Loucy (cell line): Measurements from ENCODE around the gene NRXN3.
A peak's percentile ranks its signal among the peaks of the same experiment; 100 is the strongest.

ENCODE experiments used
- H2AFZ ChIP-seq: fragments of 200-600 bp; sonication (generic); 2 replicates; pipeline ENCODE4 v1.6.0; 2016; ENCODE audit warnings: antibody characterized with exemption, mild to moderate bottlenecking, low read length, moderate library complexity
- H3F3A ChIP-seq: fragments of 200-600 bp; 2 replicates; pipeline ENCODE4 v1.6.0; 2016; ENCODE audit warnings: antibody characterized with exemption, low read depth, mild to moderate bottlenecking
- H3K27me3 ChIP-seq: fragments of 200-600 bp; sonication (generic); 2 replicates; pipeline ENCODE4 v1.6.1; 2014; ENCODE audit warnings: low read length, mild to moderate bottlenecking; ENCODE audit not compliant: insufficient read depth, poor library complexity, severe bottlenecking
- H3K36me3 ChIP-seq: fragments of 200-600 bp; sonication (generic); 2 replicates; pipeline ENCODE4 v1.6.1; 2016; ENCODE audit warnings: low read length; ENCODE audit not compliant: insufficient read depth
- H3K4me1 ChIP-seq: fragments of 200-600 bp; sonication (generic); 2 replicates; pipeline ENCODE4 v1.5.1; 2014; ENCODE audit warnings: low read length, mild to moderate bottlenecking; ENCODE audit not compliant: insufficient read depth, poor library complexity, severe bottlenecking
- H3K4me2 ChIP-seq: fragments of 200-600 bp; sonication (generic); 2 replicates; pipeline ENCODE4 v1.6.0; 2014; ENCODE audit warnings: antibody characterized with exemption, low read length, low read depth, mild to moderate bottlenecking; ENCODE audit not compliant: poor library complexity, severe bottlenecking
- H3K4me3 ChIP-seq: fragments of 200-600 bp; sonication (generic); 2 replicates; pipeline ENCODE4 v1.5.1; 2014; ENCODE audit warnings: low read length, mild to moderate bottlenecking, mixed read lengths; ENCODE audit not compliant: poor library complexity, severe bottlenecking
- H3K79me2 ChIP-seq: fragments of 200-600 bp; sonication (generic); 2 replicates; pipeline ENCODE4 v1.6.1; 2014; ENCODE audit warnings: low read length; ENCODE audit not compliant: insufficient read depth
- H3K9ac ChIP-seq: fragments of 200-600 bp; sonication (generic); 2 replicates; pipeline ENCODE4 v1.6.0; 2014; ENCODE audit warnings: mild to moderate bottlenecking, low read depth, low read length, moderate library complexity; ENCODE audit not compliant: poor library complexity, severe bottlenecking
- H3K9me2 ChIP-seq: fragments of 200-600 bp; sonication (generic); replicated peaks from 2 replicates; pipeline ENCODE4 v1.6.1; 2016; ENCODE audit warnings: low read depth, low read length, mixed read lengths
- H3K9me3 ChIP-seq: fragments of 200-600 bp; sonication (generic); 2 replicates; pipeline ENCODE4 v1.6.1; 2014; ENCODE audit warnings: mild to moderate bottlenecking, antibody characterized with exemption, low read length, low read depth; ENCODE audit not compliant: insufficient read depth
- H4K20me1 ChIP-seq: fragments of 200-600 bp; sonication (generic); 2 replicates; pipeline ENCODE4 v1.6.0; 2014; ENCODE audit warnings: antibody characterized with exemption, low read length, mild to moderate bottlenecking; ENCODE audit not compliant: insufficient read depth, poor library complexity, severe bottlenecking
- CTCF ChIP-seq: fragments of 200-600 bp; sonication (generic); conservative IDR thresholded peaks from 2 replicates; pipeline ENCODE4 v1.5.1; 2014; ENCODE audit warnings: mild to moderate bottlenecking, antibody characterized with exemption, low read length
- EZH2phosphoT487 ChIP-seq: fragments of 200-600 bp; IDR thresholded peaks from 2 replicates; pipeline ENCODE4 v1.6.1; 2018; ENCODE audit warnings: antibody characterized with exemption, mild to moderate bottlenecking, moderate library complexity, borderline replicate concordance

Gene NRXN3

DNA sequence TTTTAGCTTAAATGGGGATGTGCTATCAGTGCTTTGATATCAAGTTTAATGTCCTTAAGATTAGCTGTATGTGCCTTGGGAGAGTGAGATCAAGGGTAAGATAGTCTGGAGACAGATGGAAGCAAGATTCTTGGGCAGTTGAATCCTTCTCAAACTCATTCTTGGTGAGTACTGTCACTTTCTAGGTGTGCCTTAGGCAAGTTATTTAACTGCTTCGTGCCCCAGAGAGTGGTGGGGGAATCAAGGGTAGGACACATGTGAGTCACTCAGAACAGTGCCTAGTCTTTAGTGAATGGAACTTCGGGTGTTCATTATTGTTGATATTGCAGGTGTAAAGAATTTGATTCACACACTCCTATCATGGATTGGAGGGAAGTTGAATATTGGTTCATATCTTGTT, 1237.4 kb downstream of the NRXN3 start:
- H3K27me3 ChIP-seq, result no peaks in the 10 kb centered on the region
- TF ChIP-seq CTCF (no peak), EZH2phosphoT487 (no peak)
- H2AFZ ChIP-seq, result no peak overlapping the region
- no peaks in the 10 kb centered on the region for H3K36me3 ChIP-seq
- no peaks in the 10 kb centered on the region for H3K79me2 ChIP-seq
- no peaks in the 10 kb centered on the region for H3K9me3 ChIP-seq
- no peaks in the 10 kb centered on the region for H3K9me2 ChIP-seq
- no peaks in the 10 kb centered on the region for H3K4me1 ChIP-seq
- H3F3A ChIP-seq, result no peaks in the 10 kb centered on the region
- H3K4me2 ChIP-seq, result no peak overlapping the region
- H3K4me3 ChIP-seq, result no peak overlapping the region
- no peaks in the 10 kb centered on the region for H4K20me1 ChIP-seq
- no peak overlapping the region for H3K9ac ChIP-seq

GRCh38 chr14:79408696-79409095, 1238.5 kb downstream of the NRXN3 start:
- Histone ChIP-seq H3K36me3 (no peaks in the 10 kb centered on the region), H3K4me2 (no peak overlapping the region), H3K4me3 (no peak overlapping the region), H3K4me1 (no peaks in the 10 kb centered on the region), H3F3A (no peaks in the 10 kb centered on the region), H3K9me3 (no peaks in the 10 kb centered on the region), H3K27me3 (no peaks in the 10 kb centered on the region), H4K20me1 (no peaks in the 10 kb centered on the region), H3K79me2 (no peaks in the 10 kb centered on the region), H2AFZ (no peak overlapping the region), H3K9me2 (no peaks in the 10 kb centered on the region), H3K9ac (no peak overlapping the region)
- TF ChIP-seq CTCF (0 out of 2 replicates have a peak, but pooled peaks have one; percentile 9), EZH2phosphoT487 (no peak)

- H3K27me3 ChIP-seq, result no peaks in the 10 kb centered on the region
- H3K4me1 ChIP-seq, result no peaks in the 10 kb centered on the region
- no peak overlapping the region for H2AFZ ChIP-seq
- H3K4me2 ChIP-seq, result no peak overlapping the region
- H3K9ac ChIP-seq, result no peak overlapping the region
- no peaks in the 10 kb centered on the region for H3K79me2 ChIP-seq
- no peak overlapping the region for H3K4me3 ChIP-seq
- no peaks in the 10 kb centered on the region for H3K9me3 ChIP-seq
- no peaks in the 10 kb centered on the region for H3K9me2 ChIP-seq
- no peaks in the 10 kb centered on the region for H3F3A ChIP-seq
- H3K36me3 ChIP-seq, result no peaks in the 10 kb centered on the region
- TF ChIP-seq EZH2phosphoT487 (no peak), CTCF (no peak)
- no peaks in the 10 kb centered on the region for H4K20me1 ChIP-seq
Observed at GRCh38 chr14:79411403-79412174, 1241.4 kb downstream of the NRXN3 start.
